T-helper 2 cell treated with Interferon-gamma antibody and Interleukin-4, amounts not matched to agents 5 μg/mL and 100 μg/mL, for 36 hours (primary cell): ENCODE data around the gene ZNF536.

Source experiments
- DNase-seq: peaks from one replicate; pipeline ENCODE4 v3.0.0; 2021; ENCODE audit warnings: low spot score
- H3K27ac Mint-ChIP-seq: one replicate; pipeline ENCODE4 v1.8.0; 2021; ENCODE audit warnings: mild to moderate bottlenecking, mixed read lengths
- H3K27me3 Mint-ChIP-seq: one replicate; pipeline ENCODE4 v1.8.0; 2021; ENCODE audit warnings: low read depth, mixed read lengths
- H3K36me3 Mint-ChIP-seq: one replicate; pipeline ENCODE4 v1.8.0; 2021; ENCODE audit warnings: low read depth, mixed read lengths
- H3K4me1 Mint-ChIP-seq: one replicate; pipeline ENCODE4 v1.8.0; 2021; ENCODE audit warnings: low read depth, mixed read lengths
- H3K4me3 Mint-ChIP-seq: one replicate; pipeline ENCODE4 v1.8.0; 2022; ENCODE audit warnings: mild to moderate bottlenecking, moderate library complexity, mixed read lengths
- H3K9me3 Mint-ChIP-seq: one replicate; pipeline ENCODE4 v1.8.0; 2021; ENCODE audit warnings: mixed read lengths

The ZNF536 gene

DNA sequence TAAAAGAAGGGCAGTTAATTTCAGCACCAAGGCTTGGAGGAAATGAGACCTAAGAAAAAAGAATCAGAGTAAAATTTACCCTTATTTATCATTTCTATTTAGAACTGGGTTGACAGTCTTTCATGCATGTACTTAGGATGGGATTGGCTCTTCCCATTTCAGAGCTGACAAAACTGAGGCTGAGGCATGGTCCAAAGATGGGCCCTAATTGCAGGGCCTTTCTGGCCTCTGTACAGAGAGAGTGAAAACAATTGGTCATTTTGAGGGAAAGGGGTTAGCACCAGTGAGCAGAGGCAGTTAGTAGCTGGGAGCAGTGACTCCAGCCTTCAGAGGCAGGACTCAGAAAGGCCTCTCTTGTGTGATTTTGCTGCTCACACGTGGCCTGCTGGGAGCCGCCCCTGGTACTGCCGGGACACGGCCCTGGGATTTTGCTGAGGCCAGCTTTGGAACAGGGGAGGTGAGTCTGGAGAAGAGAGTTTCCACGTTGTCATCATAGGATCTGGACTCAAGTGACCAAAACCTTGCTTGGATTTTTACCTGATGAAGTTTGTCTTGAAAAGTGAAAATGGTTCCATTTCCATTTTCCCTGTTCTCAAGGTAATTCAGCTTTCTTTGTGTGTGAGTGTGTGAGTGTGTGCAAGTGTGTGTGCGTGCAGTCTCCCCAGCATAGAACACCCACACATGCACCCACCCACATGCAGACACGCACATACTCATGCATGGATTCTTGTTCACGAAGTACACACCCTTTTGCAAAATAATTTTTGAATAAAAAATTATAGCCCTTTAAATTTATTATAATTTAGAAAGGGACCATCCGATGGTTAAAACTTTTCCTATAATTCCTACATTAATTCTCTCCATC, at the start of gene ZNF536:
ZNF536 (plus strand) TSS at position 425 of the 865 bp plus-strand sequence. CDS start 71,179 bp downstream, outside the sequence.
- Mint-ChIP-seq H3K27ac (no peak within 1 kb of the TSS), H3K4me1 (no peaks in the 10 kb centered on the region), H3K36me3 (no peaks in the 10 kb centered on the region), H3K9me3 (no peaks in the 10 kb centered on the region), H3K4me3 (no peak within 1 kb of the TSS), H3K27me3 (peaks cover 23% of the 10 kb centered on the region)
- DNase-seq: no peak

- Mint-ChIP-seq H3K4me3 (no peak overlapping the region), H3K36me3 (no peaks in the 10 kb centered on the region), H3K27me3 (no peaks in the 10 kb centered on the region), H3K9me3 (no peaks in the 10 kb centered on the region), H3K4me1 (no peaks in the 10 kb centered on the region), H3K27ac (no peak overlapping the region)
- no peak for DNase-seq
These were observed 49.4 kb upstream of the ZNF536 start for GRCh38 chr19:30322641-30323320.

GRCh38 chr19:30323904-30324303, 48.3 kb upstream of the ZNF536 start:
- Mint-ChIP-seq H3K4me1 (no peaks in the 10 kb centered on the region), H3K9me3 (no peaks in the 10 kb centered on the region), H3K27me3 (no peaks in the 10 kb centered on the region), H3K36me3 (no peaks in the 10 kb centered on the region), H3K27ac (no peak overlapping the region), H3K4me3 (no peak overlapping the region)
- DNase-seq: no peak

GRCh38 chr19:30324982-30325381, 47.2 kb upstream of the ZNF536 start:
- DNase-seq: no peak
- H3K9me3 Mint-ChIP-seq: no peaks in the 10 kb centered on the region

GRCh38 chr19:30325676-30326392, 46.4 kb upstream of the ZNF536 start:
- no peaks in the 10 kb centered on the region for H3K9me3 Mint-ChIP-seq
- no peak overlapping the region for H3K4me3 Mint-ChIP-seq
- no peaks in the 10 kb centered on the region for H3K36me3 Mint-ChIP-seq
- H3K4me1 Mint-ChIP-seq: no peaks in the 10 kb centered on the region
- no peak overlapping the region for H3K27ac Mint-ChIP-seq
- H3K27me3 Mint-ChIP-seq: no peaks in the 10 kb centered on the region
- no peak for DNase-seq

More at GRCh38 chr19:30324982-30325381, 47.2 kb upstream of the ZNF536 start:
- Mint-ChIP-seq H3K27me3 (no peaks in the 10 kb centered on the region), H3K4me3 (no peak overlapping the region), H3K36me3 (no peaks in the 10 kb centered on the region), H3K27ac (no peak overlapping the region), H3K4me1 (no peaks in the 10 kb centered on the region)

DNA sequence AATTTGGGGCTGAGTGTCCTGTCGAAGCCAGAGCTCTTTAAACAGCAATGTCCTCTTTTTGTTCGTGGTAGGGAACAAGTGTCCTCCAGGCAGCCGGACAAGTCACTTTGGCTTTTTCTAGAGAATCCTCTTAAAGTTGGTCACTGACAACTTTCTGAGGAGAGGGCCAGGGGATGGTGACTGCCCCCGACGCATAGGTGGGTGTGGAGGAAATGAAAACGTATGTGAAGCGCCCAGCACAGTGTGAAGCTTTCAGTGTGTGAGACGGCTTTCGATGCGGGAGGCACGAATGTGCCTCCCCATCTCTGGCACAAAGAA, 45.8 kb upstream of the ZNF536 start:
- Mint-ChIP-seq H3K4me3 (no peak overlapping the region), H3K27ac (no peak overlapping the region), H3K9me3 (no peaks in the 10 kb centered on the region), H3K36me3 (no peaks in the 10 kb centered on the region), H3K4me1 (no peaks in the 10 kb centered on the region), H3K27me3 (no peaks in the 10 kb centered on the region)
- DNase-seq: no peak

DNA sequence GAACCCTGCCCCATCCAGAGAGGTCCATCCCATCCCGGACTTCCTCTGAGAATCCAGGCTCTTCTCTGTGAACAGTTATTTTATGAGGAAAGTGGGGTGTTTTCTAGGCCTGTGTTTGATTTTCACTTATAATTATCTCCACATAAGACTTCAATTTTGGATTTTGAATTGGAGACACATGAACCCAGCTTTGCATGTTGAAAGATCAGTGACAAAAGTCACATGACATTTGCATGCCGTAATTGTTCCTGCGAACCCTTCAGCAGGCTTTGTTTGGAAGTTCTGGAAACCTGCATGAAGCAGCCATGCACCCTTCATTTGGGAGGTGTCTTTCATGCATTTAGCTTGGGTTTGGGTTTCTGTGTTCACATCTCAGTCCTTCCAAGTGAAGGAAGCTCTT, 44.9 kb upstream of the ZNF536 start:
- Mint-ChIP-seq H3K4me1 (no peaks in the 10 kb centered on the region), H3K27ac (no peak overlapping the region), H3K27me3 (no peaks in the 10 kb centered on the region), H3K9me3 (no peaks in the 10 kb centered on the region), H3K36me3 (no peaks in the 10 kb centered on the region), H3K4me3 (no peak overlapping the region)
- DNase-seq: no peak

DNA sequence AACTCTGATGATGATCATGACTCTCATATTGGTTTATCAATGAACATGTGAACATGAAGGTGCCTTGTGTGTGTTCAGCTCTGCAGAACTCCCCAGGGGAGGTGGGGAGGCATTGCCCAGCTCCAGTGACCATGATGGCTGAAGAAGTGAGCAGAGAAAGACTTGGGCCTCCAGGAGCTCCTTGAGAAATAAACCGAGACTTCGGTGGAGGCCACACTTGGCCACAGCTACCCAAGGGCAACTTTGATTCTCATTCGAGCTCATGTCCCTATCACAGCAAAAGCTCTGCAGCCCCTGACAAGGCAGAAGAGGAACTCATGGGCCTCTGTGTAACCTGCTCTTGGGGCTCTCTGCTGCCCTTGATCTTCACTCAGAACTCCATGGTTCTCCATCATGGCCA, 44.1 kb upstream of the ZNF536 start:
- Mint-ChIP-seq H3K27me3 (no peaks in the 10 kb centered on the region), H3K4me1 (no peaks in the 10 kb centered on the region), H3K9me3 (no peaks in the 10 kb centered on the region), H3K36me3 (no peaks in the 10 kb centered on the region), H3K27ac (no peak overlapping the region), H3K4me3 (no peak overlapping the region)
- DNase-seq: no peak

DNA sequence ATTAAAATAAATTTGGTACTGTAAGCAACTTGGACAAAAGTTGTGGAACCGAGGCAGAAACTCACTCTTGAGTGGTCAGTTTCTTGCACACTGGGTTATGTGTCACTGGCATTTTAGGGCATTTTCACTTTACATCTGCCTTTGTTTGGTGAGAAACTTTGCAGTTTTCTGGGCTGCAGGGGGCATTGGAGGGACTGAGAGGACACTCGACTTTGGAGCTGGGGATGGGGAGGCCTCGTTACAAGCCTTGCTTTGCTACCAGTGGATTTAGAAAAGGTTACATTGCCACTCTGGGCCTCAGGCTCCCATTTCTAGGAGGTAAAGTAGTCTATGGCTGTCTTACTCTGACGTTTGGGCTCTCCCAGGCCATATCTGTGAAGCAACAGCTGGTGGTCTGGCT, 41.9 kb upstream of the ZNF536 start:
- Mint-ChIP-seq H3K27ac (no peak overlapping the region), H3K27me3 (no peaks in the 10 kb centered on the region), H3K9me3 (no peaks in the 10 kb centered on the region), H3K4me1 (no peaks in the 10 kb centered on the region), H3K36me3 (no peaks in the 10 kb centered on the region), H3K4me3 (no peak overlapping the region)
- no peak for DNase-seq

GRCh38 chr19:30332445-30333234, 39.5 kb upstream of the ZNF536 start:
- Mint-ChIP-seq H3K4me1 (no peaks in the 10 kb centered on the region), H3K4me3 (no peak overlapping the region), H3K27me3 (no peaks in the 10 kb centered on the region), H3K9me3 (no peaks in the 10 kb centered on the region), H3K36me3 (no peaks in the 10 kb centered on the region), H3K27ac (no peak overlapping the region)
- DNase-seq: no peak

- H3K4me3 Mint-ChIP-seq: no peak overlapping the region
- DNase-seq: no peak
- no peaks in the 10 kb centered on the region for H3K36me3 Mint-ChIP-seq
- H3K4me1 Mint-ChIP-seq: no peaks in the 10 kb centered on the region
- H3K27ac Mint-ChIP-seq: no peak overlapping the region
- H3K9me3 Mint-ChIP-seq: no peaks in the 10 kb centered on the region
- H3K27me3 Mint-ChIP-seq: no peaks in the 10 kb centered on the region
These were observed 38.7 kb upstream of the ZNF536 start for GRCh38 chr19:30333291-30334065.

DNA sequence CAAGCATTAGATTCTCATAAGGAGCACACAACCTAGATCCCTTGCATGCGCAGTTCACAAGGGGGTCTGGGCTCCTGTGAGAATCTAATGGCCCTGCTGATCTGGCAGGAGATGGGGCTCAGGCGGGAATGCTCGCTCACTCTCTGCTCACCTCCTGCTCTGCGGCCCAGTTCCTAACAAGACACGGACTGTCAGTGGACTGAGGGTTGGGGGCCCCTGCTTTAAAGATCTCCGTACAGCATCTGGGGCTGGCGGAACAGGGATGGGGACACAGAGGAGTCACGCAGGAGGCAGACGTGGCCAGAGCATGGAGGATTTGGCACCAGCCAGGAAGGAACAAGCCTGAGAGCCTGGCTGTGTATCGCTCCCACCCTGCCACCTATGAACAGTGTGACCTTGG, 37.3 kb upstream of the ZNF536 start:
- Mint-ChIP-seq H3K36me3 (no peaks in the 10 kb centered on the region), H3K9me3 (no peaks in the 10 kb centered on the region), H3K4me1 (no peaks in the 10 kb centered on the region), H3K27ac (no peak overlapping the region), H3K4me3 (no peak overlapping the region), H3K27me3 (no peaks in the 10 kb centered on the region)
- DNase-seq: no peak

DNA sequence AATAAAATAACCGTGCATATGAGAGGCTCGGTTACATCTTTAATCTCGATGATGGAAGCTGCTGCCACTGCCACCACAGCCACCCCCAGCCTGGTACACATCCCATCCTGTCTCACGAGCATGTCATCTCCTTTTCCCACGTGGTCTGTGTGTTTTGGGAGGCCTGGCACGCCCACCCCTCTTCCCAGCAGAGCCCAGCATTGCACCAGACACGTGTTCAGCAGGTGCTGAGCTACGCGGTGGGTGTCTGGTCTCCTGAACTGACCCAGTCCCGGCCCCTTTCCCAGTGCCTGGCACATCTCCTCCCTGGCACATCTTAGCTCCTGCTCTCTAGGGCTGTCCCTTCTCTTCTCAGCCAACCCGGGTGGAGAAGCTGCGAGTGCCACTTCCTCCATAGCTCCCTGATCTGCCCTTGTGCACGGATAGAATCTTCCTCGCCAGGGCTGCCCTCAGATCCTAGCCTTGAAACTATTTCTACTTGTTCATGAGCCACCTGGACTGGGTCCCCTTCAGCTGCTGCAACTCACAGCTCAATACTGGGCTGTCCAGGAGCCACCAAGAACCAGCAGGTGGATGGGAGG, 36.8 kb upstream of the ZNF536 start:
- Mint-ChIP-seq H3K4me1 (no peaks in the 10 kb centered on the region), H3K9me3 (no peaks in the 10 kb centered on the region)
- no peak for DNase-seq

More for the DNA sequence above, 36.8 kb upstream of the ZNF536 start:
- H3K27ac Mint-ChIP-seq: no peak overlapping the region
- no peaks in the 10 kb centered on the region for H3K27me3 Mint-ChIP-seq
- H3K4me3 Mint-ChIP-seq: no peak overlapping the region
- H3K36me3 Mint-ChIP-seq: no peaks in the 10 kb centered on the region
